Gastroesophageal sphincter (tissue), 4 donors: ENCODE data around the gene MAK. TPM values are rescaled to one million over a fixed set of nuclear protein-coding genes. Genes with fewer than 3 reads are reported as not detected.

Experiments
- ATAC-seq: fragments of 150-250 bp; one replicate; pipeline ENCODE4 v1.9.1; 2016; ENCODE audit warnings: mild to moderate bottlenecking, moderate library complexity
- H3K27ac ChIP-seq, 4 donors: fragments of 200-600 bp; sonication (generic) in 3 of 4; 1 replicate in 3 of 4; 2 replicates in 1 of 4; pipeline ENCODE4 v1.5.1; 2016 to 2019
- H3K27me3 ChIP-seq: fragments of 200-600 bp; sonication (generic); one replicate; pipeline ENCODE4 v1.5.1; 2019
- H3K36me3 ChIP-seq, 2 donors: fragments of 200-600 bp; sonication (generic); one replicate each; pipeline ENCODE4 v1.5.1; 2019; ENCODE audit warnings: control low read depth in 1 of 2
- H3K4me1 ChIP-seq, 3 donors: fragments of 200-600 bp; sonication (generic); 1 replicate in 2 of 3; 2 replicates in 1 of 3; pipeline ENCODE4 v1.5.1; 2016 to 2019; ENCODE audit warnings: control low read depth in 2 of 3
- H3K4me3 ChIP-seq, 2 donors: fragments of 200-600 bp; sonication (generic); one replicate each; pipeline ENCODE4 v1.5.1; 2019; ENCODE audit warnings: mild to moderate bottlenecking in 1 of 2, moderate library complexity in 1 of 2
- H3K9me3 ChIP-seq, 3 donors: fragments of 200-600 bp; sonication (generic); one replicate each; pipeline ENCODE4 v1.5.1; 2017 to 2019; ENCODE audit warnings: control low read depth in 2 of 3
- CTCF ChIP-seq, 4 experiments: fragments of 200-600 bp in 2 of 4; fragments of 450-650 bp in 2 of 4; sonication (generic) in 1 of 4; IDR thresholded peaks; one replicate each; pipeline ENCODE4 v1.5.1; 2017 to 2019; ENCODE audit warnings: antibody characterized with exemption in 4 of 4, mild to moderate bottlenecking in 2 of 4, moderate library complexity in 2 of 4
- EP300 ChIP-seq: sonication (generic); formaldehyde crosslinking; IDR thresholded peaks from one replicate; pipeline ENCODE4 v1.6.1; 2017; ENCODE audit warnings: antibody characterized with exemption, mild to moderate bottlenecking
- POLR2A ChIP-seq, 2 donors: fragments of 450-650 bp; IDR thresholded peaks; one replicate each; pipeline ENCODE4 v1.6.1; 2017; ENCODE audit warnings: antibody characterized with exemption in 2 of 2, mild to moderate bottlenecking in 2 of 2, moderate library complexity in 1 of 2
- POLR2AphosphoS5 ChIP-seq: sonication (generic); formaldehyde crosslinking; IDR thresholded peaks from one replicate; pipeline ENCODE4 v1.6.1; 2017; ENCODE audit warnings: antibody characterized with exemption
- WGBS, 2 donors: methylation state at CpG; one replicate each; pipeline ENCODE4 v1.1.5; 2018; ENCODE audit warnings: low coverage in 1 of 2; 5-methylcytosine and 5-hydroxymethylcytosine counted together
- total RNA-seq, 4 donors: library from RNA; depleted of rRNA; stranded (reverse); fragments of >200 nt; gene quantifications; one replicate each; pipeline ENCODE4 v1.1.0, GENCODE V29; 2016

Gene MAK
- total RNA-seq, 4 donors from 2014 or later = 0.07 to 0.67 TPM; not detected in 2

- Histone ChIP-seq H3K4me3 (no peak overlapping the region), H3K9me3 (no peaks in the 10 kb centered on the region), H3K36me3 (peaks cover 0 to 27% of the 10 kb centered on the region in 2 donors), H3K27me3 (no peaks in the 10 kb centered on the region), H3K4me1 (no peaks in the 10 kb centered on the region), H3K27ac (no peak overlapping the region)
- 89 to 96% methylated on average over 5 of the region's 5 CpGs for WGBS, 2 donors
- no peak for ATAC-seq
- no peak for TF ChIP-seq CTCF (IDR thresholded peaks at IDR 0.05)
- TF ChIP-seq POLR2AphosphoS5 = no peak
- TF ChIP-seq POLR2A (IDR thresholded peaks at IDR 0.05) = no peak
- TF ChIP-seq EP300 = no peak
Observed at GRCh38 chr6:10791673-10792072, 46.7 kb downstream of the MAK start.

GRCh38 chr6:10779076-10779475, 59.3 kb downstream of the MAK start:
- Histone ChIP-seq H3K27me3 (no peaks in the 10 kb centered on the region), H3K27ac (no peak overlapping the region), H3K4me1 (no peaks in the 10 kb centered on the region), H3K9me3 (no peaks in the 10 kb centered on the region), H3K36me3 (peaks cover 0 to 73% of the 10 kb centered on the region in 2 donors), H3K4me3 (no peak overlapping the region)
- no peak for ATAC-seq
- TF ChIP-seq POLR2AphosphoS5 (no peak), CTCF (IDR thresholded peaks at IDR 0.05) (no peak), POLR2A (IDR thresholded peaks at IDR 0.05) (no peak), EP300 (no peak)
- 94 to 100% methylated on average over 4 to 7 of the region's 8 CpGs for WGBS, 2 donors

- 97 to 100% methylated on average over 1 to 3 of the region's 3 CpGs for WGBS, 2 donors
- Histone ChIP-seq H3K36me3 (peaks cover 0 to 70% of the 10 kb centered on the region in 2 donors), H3K4me3 (no peak overlapping the region), H3K27me3 (no peaks in the 10 kb centered on the region), H3K4me1 (no peaks in the 10 kb centered on the region), H3K27ac (no peak overlapping the region), H3K9me3 (no peaks in the 10 kb centered on the region)
- ATAC-seq = no peak
- TF ChIP-seq POLR2AphosphoS5 (no peak), CTCF (IDR thresholded peaks at IDR 0.05) (no peak), POLR2A (IDR thresholded peaks at IDR 0.05) (no peak), EP300 (no peak)
Observed at GRCh38 chr6:10778230-10778629, 60.1 kb downstream of the MAK start.

- H3K9me3 ChIP-seq = no peaks in the 10 kb centered on the region
- no peak for TF ChIP-seq EP300
- TF ChIP-seq POLR2A (IDR thresholded peaks at IDR 0.05) = no peak
- TF ChIP-seq CTCF (IDR thresholded peaks at IDR 0.05) = no peak
- no peak for TF ChIP-seq POLR2AphosphoS5
- 61 to 72% methylated on average over 9 to 12 of the region's 12 CpGs for WGBS, 2 donors
Observed at GRCh38 chr6:10771371-10771894, 66.9 kb downstream of the MAK start.

GRCh38 chr6:10769419-10769818, 68.9 kb downstream of the MAK start:
- Histone ChIP-seq H3K9me3 (no peaks in the 10 kb centered on the region), H3K27me3 (no peaks in the 10 kb centered on the region), H3K4me3 (no peak overlapping the region), H3K36me3 (peaks cover 0 to 45% of the 10 kb centered on the region in 2 donors), H3K27ac (no peak overlapping the region), H3K4me1 (no peaks in the 10 kb centered on the region)
- 92% methylated on average over 2 of the region's 3 CpGs for WGBS, 2 donors
- ATAC-seq = no peak
- TF ChIP-seq POLR2A (IDR thresholded peaks at IDR 0.05) (no peak), EP300 (no peak), POLR2AphosphoS5 (no peak), CTCF (IDR thresholded peaks at IDR 0.05) (no peak)

More at GRCh38 chr6:10771371-10771894, 66.9 kb downstream of the MAK start:
- Histone ChIP-seq H3K27ac (no peak overlapping the region), H3K4me3 (no peak overlapping the region), H3K36me3 (peaks cover 0 to 65% of the 10 kb centered on the region in 2 donors), H3K27me3 (no peaks in the 10 kb centered on the region), H3K4me1 (no peaks in the 10 kb centered on the region)
- no peak for ATAC-seq
